VCaP (cell line): ENCODE measurements around the gene UXT.
A peak's percentile ranks its signal among the peaks of the same experiment; 100 is the strongest.

ENCODE experiments used
- H3K27ac ChIP-seq: fragments of 450-650 bp; 2 replicates; pipeline ENCODE4 v1.5.1; 2017
- TF ChIP-seq, protein P1 (sequence below): fragments of 450-650 bp; conservative IDR thresholded peaks from 2 replicates; pipeline ENCODE4 v1.5.1; 2017; ENCODE audit warnings: mild to moderate bottlenecking, moderate library complexity

Gene UXT

GRCh38 chrX:47659421-47659726, 394 bp upstream of the UXT start:
- peak overlapping the region; percentile 63 for H3K27ac ChIP-seq
- TF ChIP-seq, protein P1, sequence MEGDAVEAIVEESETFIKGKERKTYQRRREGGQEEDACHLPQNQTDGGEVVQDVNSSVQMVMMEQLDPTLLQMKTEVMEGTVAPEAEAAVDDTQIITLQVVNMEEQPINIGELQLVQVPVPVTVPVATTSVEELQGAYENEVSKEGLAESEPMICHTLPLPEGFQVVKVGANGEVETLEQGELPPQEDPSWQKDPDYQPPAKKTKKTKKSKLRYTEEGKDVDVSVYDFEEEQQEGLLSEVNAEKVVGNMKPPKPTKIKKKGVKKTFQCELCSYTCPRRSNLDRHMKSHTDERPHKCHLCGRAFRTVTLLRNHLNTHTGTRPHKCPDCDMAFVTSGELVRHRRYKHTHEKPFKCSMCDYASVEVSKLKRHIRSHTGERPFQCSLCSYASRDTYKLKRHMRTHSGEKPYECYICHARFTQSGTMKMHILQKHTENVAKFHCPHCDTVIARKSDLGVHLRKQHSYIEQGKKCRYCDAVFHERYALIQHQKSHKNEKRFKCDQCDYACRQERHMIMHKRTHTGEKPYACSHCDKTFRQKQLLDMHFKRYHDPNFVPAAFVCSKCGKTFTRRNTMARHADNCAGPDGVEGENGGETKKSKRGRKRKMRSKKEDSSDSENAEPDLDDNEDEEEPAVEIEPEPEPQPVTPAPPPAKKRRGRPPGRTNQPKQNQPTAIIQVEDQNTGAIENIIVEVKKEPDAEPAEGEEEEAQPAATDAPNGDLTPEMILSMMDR, result no peak

GRCh38 chrX:47658301-47658683, 688 bp downstream of the UXT start:
- peak overlapping the region; percentile 63 for H3K27ac ChIP-seq
- TF ChIP-seq, protein P1, result no peak

GRCh38 chrX:47651043-47651905, 7.7 kb downstream of the UXT start:
- TF ChIP-seq, protein P1, result no peak
- H3K27ac ChIP-seq, result peak overlapping the region; percentile 56

DNA sequence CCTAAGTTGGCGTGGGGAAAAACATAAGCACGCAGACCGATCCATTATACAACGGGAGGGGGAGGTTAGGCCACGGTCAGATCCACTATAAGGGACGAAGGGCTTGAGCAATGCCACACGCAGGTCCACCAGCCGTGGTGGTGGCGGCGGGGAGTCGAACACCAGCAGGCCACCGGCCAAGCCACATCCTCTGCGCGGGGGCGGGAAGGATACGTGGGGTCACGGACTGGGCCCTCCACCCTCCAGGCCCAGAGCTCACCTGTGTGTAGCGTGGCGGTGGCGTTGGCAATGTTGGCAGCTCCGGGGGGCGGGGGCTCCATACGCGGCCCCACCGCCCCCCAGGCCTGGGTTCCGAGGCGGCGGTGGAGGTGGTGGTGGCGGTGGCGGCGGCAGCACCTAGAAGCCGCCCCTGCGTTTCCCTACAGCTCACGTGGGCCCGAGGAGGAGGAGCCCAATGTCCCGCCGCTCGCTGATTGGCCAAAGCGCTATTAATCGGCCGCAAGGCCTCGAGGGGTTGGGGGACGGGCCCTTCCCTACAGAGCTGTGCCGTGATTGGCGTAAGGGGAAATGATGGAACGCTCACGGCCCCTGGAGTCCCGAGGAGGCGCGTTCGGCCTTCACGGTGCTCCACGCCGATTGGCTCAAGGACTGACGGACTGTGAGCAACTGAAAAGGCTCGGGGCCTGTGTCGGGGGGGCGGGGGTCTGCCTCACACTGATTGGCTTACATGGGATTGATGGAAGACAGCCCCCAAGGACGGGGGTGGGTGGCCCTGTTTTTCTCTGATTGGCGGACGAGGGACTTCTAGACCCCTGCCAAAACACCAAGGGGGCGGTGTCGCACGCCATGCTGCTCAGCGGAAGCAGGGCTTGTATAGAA, 8.6 kb downstream of the UXT start, which contains the start of gene ELK1:
ELK1 (minus strand) TSS at position 400 of the 879 bp plus-strand sequence. CDS start 9,122 bp downstream, outside the sequence.
- TF ChIP-seq, protein P1, result no peak
- H3K27ac ChIP-seq, result peak within 1 kb of the TSS; percentile 69

GRCh38 chrX:47649781-47650163, 9.2 kb downstream of the UXT start:
- TF ChIP-seq, protein P1, result no peak
- H3K27ac ChIP-seq, result peak overlapping the region; percentile 69

DNA sequence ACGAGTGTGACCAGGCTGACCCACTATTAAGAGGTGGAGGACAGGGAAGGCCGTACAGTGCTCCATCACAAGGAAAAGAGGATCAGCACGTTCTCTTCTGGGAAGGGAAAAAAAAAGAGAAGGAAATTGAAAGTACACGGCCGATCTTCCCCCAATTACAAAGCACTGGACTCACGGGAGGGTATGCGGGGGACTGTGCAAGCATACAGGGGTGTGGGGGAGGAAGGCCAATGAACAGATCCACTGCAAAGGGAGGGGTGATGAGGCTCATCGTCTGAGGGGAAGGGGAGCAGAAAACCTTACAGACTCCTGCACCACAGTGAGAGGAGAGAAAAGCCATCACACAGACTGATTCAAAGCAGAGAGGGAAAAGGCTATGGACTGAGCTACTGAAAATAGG, 9.7 kb downstream of the UXT start:
- TF ChIP-seq, protein P1, result no peak
- H3K27ac ChIP-seq, result peak overlapping the region; percentile 69; the same call in 1 of the 2 replicates

- no peak overlapping the region; the same call in 1 of the 2 replicates for H3K27ac ChIP-seq
- TF ChIP-seq, protein P1, result no peak
These were observed 10.6 kb downstream of the UXT start for GRCh38 chrX:47648376-47648775.
